Fibroblast of lung (primary cell): ENCODE data around the gene TMEM235. TPM values are rescaled to one million over a fixed set of nuclear protein-coding genes. Genes with fewer than 3 reads are reported as not detected.

ENCODE experiments used
- DNase-seq, 2 donors: peaks; one replicate each; pipeline versions ENCODE4 v3.0.0 to v3.0.0-alpha.2; 2010; ENCODE audit warnings: low read depth in 2 of 2
- H2AFZ ChIP-seq: 2 replicates; pipeline ENCODE4 v1.5.1; 2012; ENCODE audit warnings: low read length, control low read depth, inconsistent platforms
- H3K27ac ChIP-seq: 2 replicates; pipeline ENCODE4 v1.5.1; 2011; ENCODE audit warnings: low read length, control low read depth; ENCODE audit not compliant: insufficient read depth
- H3K27me3 ChIP-seq: 2 replicates; pipeline ENCODE4 v1.5.1; 2011; ENCODE audit warnings: mild to moderate bottlenecking, low read length; ENCODE audit not compliant: control insufficient read depth, insufficient read depth
- H3K36me3 ChIP-seq: 2 replicates; pipeline ENCODE4 v1.5.1; 2011; ENCODE audit warnings: low read length; ENCODE audit not compliant: control insufficient read depth, insufficient read depth
- H3K4me1 ChIP-seq: 2 replicates; pipeline ENCODE4 v1.5.1; 2011; ENCODE audit warnings: low read length; ENCODE audit not compliant: control insufficient read depth, insufficient read depth; ENCODE audit errors: extremely low read depth
- H3K4me2 ChIP-seq: 2 replicates; pipeline ENCODE4 v1.5.1; 2011; ENCODE audit warnings: low read length, control low read depth; ENCODE audit not compliant: insufficient read depth; ENCODE audit errors: extremely low read depth
- H3K4me3 ChIP-seq, 4 experiments: fragments of 200-600 bp in 1 of 4; sonication (generic) in 1 of 4; replicated peaks in 1 of 4; 2 replicates each; pipeline ENCODE4 v1.5.1; 2011 to 2016; ENCODE audit warnings: low read length in 4 of 4, low read depth in 3 of 4, mild to moderate bottlenecking in 3 of 4, control low read depth in 2 of 4, inconsistent platforms in 1 of 4, mixed read lengths in 1 of 4; ENCODE audit not compliant: insufficient read depth in 1 of 4; ENCODE audit errors: control extremely low read depth in 1 of 4
- H3K79me2 ChIP-seq: 2 replicates; pipeline ENCODE4 v1.5.1; 2012; ENCODE audit warnings: mild to moderate bottlenecking, low read length, inconsistent platforms; ENCODE audit not compliant: control insufficient read depth, insufficient read depth
- H3K9ac ChIP-seq: 2 replicates; pipeline ENCODE4 v1.5.1; 2011; ENCODE audit warnings: mild to moderate bottlenecking, low read length, control low read depth; ENCODE audit not compliant: insufficient read depth
- H3K9me3 ChIP-seq: 2 replicates; pipeline ENCODE4 v1.5.1; 2012; ENCODE audit warnings: low read depth, low read length; ENCODE audit not compliant: control insufficient read depth, insufficient read depth
- H4K20me1 ChIP-seq: 2 replicates; pipeline ENCODE4 v1.5.1; 2011; ENCODE audit warnings: low read length; ENCODE audit not compliant: control insufficient read depth, insufficient read depth; ENCODE audit errors: extremely low read depth
- CTCF ChIP-seq, 2 donors: IDR thresholded peaks in 1 of 2; conservative IDR thresholded peaks in 1 of 2; 1 replicate in 1 of 2; 2 replicates in 1 of 2; pipeline ENCODE4 v1.5.1; 2011 to 2012; ENCODE audit warnings: low read length in 2 of 2, control low read depth in 1 of 2, inconsistent platforms in 1 of 2, low read depth in 1 of 2, mild to moderate bottlenecking in 1 of 2
- EZH2 ChIP-seq: IDR thresholded peaks from 2 replicates; pipeline ENCODE4 v1.5.1; 2012; ENCODE audit warnings: low read length, control low read depth, mild to moderate bottlenecking; ENCODE audit errors: missing control alignments
- polyA plus RNA-seq, 2 donors: library from polyadenylated mRNA; depleted of rRNA in 1 of 2; stranded (reverse) in 1 of 2; unstranded in 1 of 2; fragments of >200 nt; gene quantifications; 2 replicates each; pipeline ENCODE4 v1.2.1, GENCODE V29; 2011 to 2012; ENCODE audit warnings: missing spikeins in 1 of 2
- total RNA-seq: library from RNA; depleted of rRNA; stranded (reverse); fragments of >200 nt; gene quantifications from 2 replicates; pipeline ENCODE4 v1.2.1, GENCODE V29; 2014

The TMEM235 gene
- total and polyA plus RNA-seq, 2 donors (not counting 1 experiment from before 2014, with no cell fraction given) = not detected

GRCh38 chr17:78240839-78241238, 9.4 kb downstream of the TMEM235 start:
- Histone ChIP-seq H3K27me3 (peaks cover 3% of the 10 kb centered on the region), H2AFZ (no peak overlapping the region), H3K4me1 (no peaks in the 10 kb centered on the region), H4K20me1 (no peaks in the 10 kb centered on the region), H3K79me2 (no peaks in the 10 kb centered on the region), H3K9me3 (no peaks in the 10 kb centered on the region), H3K4me3 (no peak overlapping the region), H3K4me2 (no peak overlapping the region), H3K36me3 (no peaks in the 10 kb centered on the region), H3K9ac (no peak overlapping the region), H3K27ac (no peak overlapping the region)
- DNase-seq = no peak
- TF ChIP-seq EZH2 = no peak
- TF ChIP-seq CTCF (conservative IDR thresholded peaks at IDR 0.05 in 1 of 2, IDR thresholded peaks at IDR 0.05 in 1 of 2; ENCODE audit: low read depth in 1 of 2, low read length in 2 of 2) = no peak

- Histone ChIP-seq H3K4me2 (no peak overlapping the region), H3K79me2 (no peaks in the 10 kb centered on the region), H3K27me3 (peaks cover 3% of the 10 kb centered on the region), H3K4me3 (no peak overlapping the region), H2AFZ (no peak overlapping the region), H3K9me3 (no peaks in the 10 kb centered on the region), H3K27ac (no peak overlapping the region), H3K9ac (no peak overlapping the region), H4K20me1 (no peaks in the 10 kb centered on the region), H3K36me3 (no peaks in the 10 kb centered on the region), H3K4me1 (no peaks in the 10 kb centered on the region)
- peak; percentile 47 to 59 for DNase-seq
- peak; percentile 51 for TF ChIP-seq EZH2
- no peak for TF ChIP-seq CTCF (conservative IDR thresholded peaks at IDR 0.05 in 1 of 2, IDR thresholded peaks at IDR 0.05 in 1 of 2; ENCODE audit: low read depth in 1 of 2, low read length in 2 of 2)
These were observed 10.0 kb downstream of the TMEM235 start for GRCh38 chr17:78241277-78242023.

GRCh38 chr17:78242024-78242742, 10.8 kb downstream of the TMEM235 start:
- TF ChIP-seq CTCF (conservative IDR thresholded peaks at IDR 0.05 in 1 of 2, IDR thresholded peaks at IDR 0.05 in 1 of 2; ENCODE audit: low read depth in 1 of 2, low read length in 2 of 2) = no peak
- no peak for TF ChIP-seq EZH2
- no peaks in the 10 kb centered on the region for H4K20me1 ChIP-seq
- peak in 1 of 2 donors; percentile 3 for DNase-seq
- no peaks in the 10 kb centered on the region for H3K36me3 ChIP-seq
- H3K9me3 ChIP-seq = no peaks in the 10 kb centered on the region
- H3K79me2 ChIP-seq = no peaks in the 10 kb centered on the region
- no peak overlapping the region for H3K4me3 ChIP-seq
- no peak overlapping the region for H3K4me2 ChIP-seq
- no peak overlapping the region for H3K9ac ChIP-seq
- H3K27me3 ChIP-seq = peaks cover 3% of the 10 kb centered on the region
- H2AFZ ChIP-seq = no peak overlapping the region
- H3K4me1 ChIP-seq = no peaks in the 10 kb centered on the region
- no peak overlapping the region for H3K27ac ChIP-seq
